Astrocyte of the cerebellum (primary cell): Measurements from ENCODE around the gene FRMD5.

ENCODE experiments used
- DNase-seq: peaks from one replicate; pipeline ENCODE4 v3.0.0-alpha.2; 2011; ENCODE audit warnings: low read depth
- H3K4me3 ChIP-seq: 2 replicates; pipeline ENCODE4 v1.5.1; 2011; ENCODE audit warnings: mild to moderate bottlenecking, low read depth, low read length, moderate library complexity
- CTCF ChIP-seq: IDR thresholded peaks from 2 replicates; pipeline ENCODE4 v1.5.1; 2012; ENCODE audit warnings: low read length, low read depth, moderate library complexity, mild to moderate bottlenecking; ENCODE audit errors: missing control alignments
- in situ Hi-C: cut with HindIII; loops from 2 replicates; pipeline ENCODE4 v1.10.0; 2017; ENCODE audit warnings: low sequenced_read_pairs

The FRMD5 gene

GRCh38 chr15:44094781-44095180 is 100.3 kb downstream of the FRMD5 start:
- no peak for TF ChIP-seq CTCF
- in situ Hi-C loops: no loop called here
- H3K4me3 ChIP-seq: no peak overlapping the region
- no peak for DNase-seq

DNA sequence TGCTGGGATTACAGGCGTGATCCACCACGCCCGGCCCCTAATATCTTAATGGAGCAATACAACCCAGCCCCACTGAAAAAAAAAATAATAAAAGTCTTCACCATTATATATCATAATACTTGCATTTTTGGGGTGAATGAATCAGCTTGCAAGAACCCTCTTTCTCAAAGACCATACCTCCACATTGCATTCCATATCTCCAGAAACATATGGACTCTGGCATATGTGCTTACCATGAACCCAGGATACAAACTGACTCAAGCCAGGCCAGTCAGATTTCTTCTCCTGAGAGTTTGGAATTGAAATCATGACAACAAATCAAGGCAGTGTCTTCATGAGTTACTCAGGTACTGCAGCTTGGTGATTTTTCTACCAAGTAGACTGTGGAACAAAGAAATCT is 101.2 kb downstream of the FRMD5 start:
- no peak overlapping the region for H3K4me3 ChIP-seq
- in situ Hi-C loops: no loop called here
- no peak for TF ChIP-seq CTCF
- DNase-seq: no peak

DNA sequence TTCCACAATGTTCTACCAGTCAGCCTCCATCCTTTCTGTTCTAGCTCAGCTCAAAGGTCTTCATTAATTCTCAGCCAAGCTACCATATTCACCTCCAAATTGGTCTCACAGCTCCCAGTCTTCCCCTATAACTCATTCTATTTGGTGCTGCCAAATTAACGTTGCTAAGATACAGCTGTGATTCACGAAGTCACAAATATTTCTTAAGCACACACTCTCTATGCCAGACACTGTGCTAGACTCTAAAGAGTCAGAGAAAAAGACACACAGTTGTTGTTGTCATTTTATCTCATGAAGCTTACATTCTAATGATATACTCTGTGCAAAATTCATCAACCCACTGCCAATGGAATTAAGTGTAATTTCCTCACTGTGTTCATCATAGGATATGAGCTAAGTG is 102.8 kb downstream of the FRMD5 start:
- TF ChIP-seq CTCF: no peak
- in situ Hi-C loops: no loop called here
- H3K4me3 ChIP-seq: no peak overlapping the region
- DNase-seq: no peak

GRCh38 chr15:44087578-44088465 is 107.2 kb downstream of the FRMD5 start:
- in situ Hi-C loops: no loop called here

DNA sequence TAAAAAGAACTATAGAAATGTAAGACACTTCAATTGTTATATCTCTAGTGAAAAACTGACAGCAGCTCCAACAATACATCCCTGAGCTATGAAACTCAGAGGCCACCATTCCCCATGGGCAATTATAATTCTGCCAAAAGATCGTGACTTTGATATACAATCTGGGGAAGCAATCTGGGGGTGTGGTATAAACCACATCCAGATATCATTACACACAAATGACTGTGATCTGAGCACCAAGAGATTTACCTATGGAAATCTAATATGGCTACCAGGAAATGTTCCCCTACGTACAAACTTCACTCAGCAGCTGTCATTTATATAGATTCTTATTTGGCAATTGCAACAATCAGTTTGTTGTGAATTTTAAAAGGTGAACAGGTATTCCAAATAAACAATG is 110.3 kb downstream of the FRMD5 start:
- H3K4me3 ChIP-seq: no peak overlapping the region
- in situ Hi-C loops: loop anchor here (5.0 kb wide), 1 partner anchor 177 kb away; no protein-coding TSS in a partner anchor
- DNase-seq: no peak
- no peak for TF ChIP-seq CTCF

More at GRCh38 chr15:44087578-44088465, 107.2 kb downstream of the FRMD5 start:
- TF ChIP-seq CTCF: no peak
- H3K4me3 ChIP-seq: no peak overlapping the region
- peak; percentile 60 for DNase-seq

GRCh38 chr15:44084171-44084570 is 110.9 kb downstream of the FRMD5 start:
- no peak for DNase-seq

More at GRCh38 chr15:44084171-44084570, 110.9 kb downstream of the FRMD5 start:
- in situ Hi-C loops: loop anchor here (5.0 kb wide), 1 partner anchor 177 kb away; no protein-coding TSS in a partner anchor
- no peak overlapping the region for H3K4me3 ChIP-seq
- TF ChIP-seq CTCF: no peak
